ENCODE results near the gene CKMT2. TPM values are rescaled to one million over a fixed set of nuclear protein-coding genes. Genes with fewer than 3 reads are reported as not detected.

The CKMT2 gene
- polyA plus RNA-seq, 1 experiment = 0.17 TPM

GRCh38 chr5:81308836-81309235 lies 75.7 kb downstream of the CKMT2 start:
- CTCF ChIA-PET = interaction anchor here (0.6 kb wide), 1 partner anchor 95 kb away, joined by 3 read pairs; no protein-coding TSS in a partner anchor
- peaks cover 1% of the 10 kb centered on the region; the same call in 1 of the 2 replicates for H3K36me3 ChIP-seq (ENCODE audit: control insufficient read depth, insufficient read depth, low read length)
- no peak overlapping the region for H3K4me3 ChIP-seq (ENCODE audit: low read depth, low read length)
- DNase-seq (ENCODE audit: low read depth) = no peak
- POLR2A ChIA-PET = no interaction called here
- no peak for TF ChIP-seq CTCF (IDR thresholded peaks at IDR 0.05; ENCODE audit: insufficient read depth, low read depth, low read length)
- H3K27me3 ChIP-seq (ENCODE audit: control insufficient read depth, insufficient read depth, low read length) = no peaks in the 10 kb centered on the region

GRCh38 chr5:81310402-81311063 lies 77.4 kb downstream of the CKMT2 start:
- CTCF ChIA-PET = interaction anchor here (0.5 kb wide), 1 partner anchor 39 kb away, joined by 3 read pairs; no protein-coding TSS in a partner anchor
- DNase-seq (ENCODE audit: low read depth) = no peak
- H3K36me3 ChIP-seq (ENCODE audit: control insufficient read depth, insufficient read depth, low read length) = no peaks in the 10 kb centered on the region; the same call in 1 of the 2 replicates

GRCh38 chr5:81313278-81313677 lies 80.2 kb downstream of the CKMT2 start:
- CTCF ChIA-PET = interaction anchor here (0.7 kb wide), 1 partner anchor 14 kb away, joined by 3 read pairs; no protein-coding TSS in a partner anchor
- no peak for TF ChIP-seq CTCF (IDR thresholded peaks at IDR 0.05; ENCODE audit: insufficient read depth, low read depth, low read length)
- H3K36me3 ChIP-seq (ENCODE audit: control insufficient read depth, insufficient read depth, low read length) = no peaks in the 10 kb centered on the region; the same call in 1 of the 2 replicates
- H3K27me3 ChIP-seq (ENCODE audit: control insufficient read depth, insufficient read depth, low read length) = no peaks in the 10 kb centered on the region
- H3K4me3 ChIP-seq (ENCODE audit: low read depth, low read length) = no peak overlapping the region
- POLR2A ChIA-PET = no interaction called here
- no peak for DNase-seq (ENCODE audit: low read depth)

More at GRCh38 chr5:81310402-81311063, 77.4 kb downstream of the CKMT2 start:
- no peak for TF ChIP-seq CTCF (IDR thresholded peaks at IDR 0.05; ENCODE audit: insufficient read depth, low read depth, low read length)
- Histone ChIP-seq H3K27me3 (ENCODE audit: control insufficient read depth, insufficient read depth, low read length) (no peaks in the 10 kb centered on the region), H3K4me3 (ENCODE audit: low read depth, low read length) (no peak overlapping the region)
- POLR2A ChIA-PET = no interaction called here

- no peak for DNase-seq (ENCODE audit: low read depth)
- H3K36me3 ChIP-seq (ENCODE audit: control insufficient read depth, insufficient read depth, low read length) = no peaks in the 10 kb centered on the region; the same call in 1 of the 2 replicates
- no peak for TF ChIP-seq CTCF (IDR thresholded peaks at IDR 0.05; ENCODE audit: insufficient read depth, low read depth, low read length)
- H3K4me3 ChIP-seq (ENCODE audit: low read depth, low read length) = no peak overlapping the region
- POLR2A ChIA-PET = no interaction called here
- CTCF ChIA-PET = interaction anchor here (0.7 kb wide), 1 partner anchor 14 kb away, joined by 3 read pairs; no protein-coding TSS in a partner anchor
- no peaks in the 10 kb centered on the region for H3K27me3 ChIP-seq (ENCODE audit: control insufficient read depth, insufficient read depth, low read length)
Measured at GRCh38 chr5:81313686-81314085, 80.6 kb downstream of the CKMT2 start.

- DNase-seq (ENCODE audit: low read depth) = no peak
- no peaks in the 10 kb centered on the region for H3K27me3 ChIP-seq (ENCODE audit: control insufficient read depth, insufficient read depth, low read length)
- ChIA-PET CTCF (interaction anchor here (1.3 to 2.5 kb wide), 2 partner anchors 11 to 15 kb away, joined by 4 to 9 read pairs; no protein-coding TSS in a partner anchor), POLR2A (interaction anchor here (1.0 kb wide), 1 partner anchor 13 kb away, joined by 7 read pairs; the partner anchor contains the start of gene ZCCHC9)
- no peak for TF ChIP-seq CTCF (IDR thresholded peaks at IDR 0.05; ENCODE audit: insufficient read depth, low read depth, low read length)
- H3K36me3 ChIP-seq (ENCODE audit: control insufficient read depth, insufficient read depth, low read length) = no peaks in the 10 kb centered on the region; the same call in 1 of the 2 replicates
- H3K4me3 ChIP-seq (ENCODE audit: low read depth, low read length) = no peak overlapping the region
Measured at GRCh38 chr5:81314581-81314980, 81.5 kb downstream of the CKMT2 start.
